SU-DHL-6 (cell line): ENCODE results near the gene PGBD5.

Source experiments
- H2AFZ ChIP-seq: fragments of 200-600 bp; sonication (generic); 2 replicates; pipeline ENCODE4 v1.6.1; 2014; ENCODE audit warnings: low read depth, mild to moderate bottlenecking, moderate library complexity, mixed read lengths, antibody characterized with exemption, low read length; ENCODE audit not compliant: severe bottlenecking
- H3F3A ChIP-seq: fragments of 200-600 bp; shearing (Covaris generic); 2 replicates; pipeline ENCODE4 v1.6.0; 2016; ENCODE audit warnings: antibody characterized with exemption, mild to moderate bottlenecking; ENCODE audit not compliant: insufficient read depth
- H3K27ac ChIP-seq: fragments of 200-600 bp; sonication (generic); 2 replicates; pipeline ENCODE4 v1.5.1; 2016; ENCODE audit warnings: low read depth, mild to moderate bottlenecking, low read length, moderate library complexity, mixed read lengths
- H3K27me3 ChIP-seq: fragments of 200-600 bp; sonication (generic), shearing (Covaris generic); 2 replicates; pipeline ENCODE4 v1.6.0; 2014; ENCODE audit warnings: mild to moderate bottlenecking, low read length
- H3K36me3 ChIP-seq: fragments of 200-600 bp; sonication (generic); 2 replicates; pipeline ENCODE4 v1.6.1; 2014; ENCODE audit warnings: mild to moderate bottlenecking, low read length, mixed read lengths
- H3K4me2 ChIP-seq: fragments of 300-600, 200-600 bp; shearing (Covaris generic), sonication (generic); 2 replicates; pipeline ENCODE4 v1.6.0; 2014; ENCODE audit warnings: low read length, low read depth, mild to moderate bottlenecking; ENCODE audit not compliant: poor library complexity, severe bottlenecking
- H3K4me3 ChIP-seq: fragments of 200-600 bp; sonication (generic); 2 replicates; pipeline ENCODE4 v1.5.1; 2014; ENCODE audit warnings: antibody characterized with exemption, low read length, mild to moderate bottlenecking, mixed read lengths; ENCODE audit not compliant: insufficient read depth, poor library complexity, severe bottlenecking
- H3K79me2 ChIP-seq: fragments of 200-600 bp; sonication (generic); 2 replicates; pipeline ENCODE4 v1.6.1; 2014; ENCODE audit warnings: mild to moderate bottlenecking, low read length, moderate library complexity; ENCODE audit not compliant: insufficient read depth
- H3K9ac ChIP-seq: fragments of 200-600 bp; sonication (generic); 2 replicates; pipeline ENCODE4 v1.7.0; 2014; ENCODE audit warnings: mild to moderate bottlenecking, low read length
- H3K9me2 ChIP-seq: fragments of 200-600 bp; sonication (generic); replicated peaks from 2 replicates; pipeline ENCODE4 v1.6.1; 2014; ENCODE audit warnings: low read length; ENCODE audit not compliant: insufficient read depth
- H3K9me3 ChIP-seq: fragments of 200-600 bp; sonication (generic); 2 replicates; pipeline ENCODE4 v1.6.1; 2014; ENCODE audit warnings: low read length, mixed read lengths; ENCODE audit not compliant: insufficient read depth
- H4K20me1 ChIP-seq: fragments of 200-600 bp; sonication (generic); 2 replicates; pipeline ENCODE4 v1.6.1; 2014; ENCODE audit warnings: low read depth, mild to moderate bottlenecking, antibody characterized with exemption, low read length, moderate library complexity, mixed read lengths
- CTCF ChIP-seq: fragments of 200-600 bp; sonication (generic); IDR thresholded peaks from one replicate; pipeline ENCODE4 v1.5.1; 2017; ENCODE audit warnings: antibody characterized with exemption, mild to moderate bottlenecking, low read length, moderate library complexity; ENCODE audit not compliant: insufficient read depth, poor library complexity, severe bottlenecking
- EZH2phosphoT487 ChIP-seq: fragments of 200-600 bp; sonication (generic), shearing (Covaris generic); conservative IDR thresholded peaks from 2 replicates; pipeline ENCODE4 v1.6.1; 2018; ENCODE audit warnings: mild to moderate bottlenecking, antibody characterized with exemption, low read length, moderate library complexity, mixed read lengths

Gene PGBD5

GRCh38 chr1:230465691-230466090 is 39.6 kb upstream of the PGBD5 start:
- Histone ChIP-seq H3K9ac (no peak overlapping the region), H3K79me2 (no peaks in the 10 kb centered on the region), H3K36me3 (no peaks in the 10 kb centered on the region), H4K20me1 (no peaks in the 10 kb centered on the region), H3K4me2 (no peak overlapping the region), H3K9me2 (no peaks in the 10 kb centered on the region), H3K4me3 (no peak overlapping the region), H3K27ac (no peak overlapping the region), H3F3A (no peaks in the 10 kb centered on the region), H2AFZ (no peak overlapping the region), H3K27me3 (no peaks in the 10 kb centered on the region), H3K9me3 (no peaks in the 10 kb centered on the region)
- TF ChIP-seq CTCF (no peak), EZH2phosphoT487 (no peak)

- Histone ChIP-seq H3F3A (no peaks in the 10 kb centered on the region), H3K36me3 (no peaks in the 10 kb centered on the region), H4K20me1 (no peaks in the 10 kb centered on the region), H3K79me2 (no peaks in the 10 kb centered on the region), H3K27me3 (no peaks in the 10 kb centered on the region), H3K4me3 (no peak overlapping the region), H3K4me2 (no peak overlapping the region), H3K9me3 (no peaks in the 10 kb centered on the region), H3K9me2 (no peaks in the 10 kb centered on the region), H2AFZ (no peak overlapping the region), H3K27ac (no peak overlapping the region), H3K9ac (no peak overlapping the region)
- no peak for TF ChIP-seq EZH2phosphoT487
- TF ChIP-seq CTCF = no peak
Observed at GRCh38 chr1:230464671-230465070, 38.5 kb upstream of the PGBD5 start.

GRCh38 chr1:230463760-230464159 is 37.6 kb upstream of the PGBD5 start:
- no peaks in the 10 kb centered on the region for H4K20me1 ChIP-seq
- H2AFZ ChIP-seq = no peak overlapping the region
- H3K4me2 ChIP-seq = no peak overlapping the region
- TF ChIP-seq CTCF = no peak
- TF ChIP-seq EZH2phosphoT487 = no peak
- no peaks in the 10 kb centered on the region for H3K9me2 ChIP-seq
- H3K27ac ChIP-seq = no peak overlapping the region
- H3K9ac ChIP-seq = no peak overlapping the region
- no peaks in the 10 kb centered on the region for H3K36me3 ChIP-seq
- no peaks in the 10 kb centered on the region for H3K79me2 ChIP-seq
- no peaks in the 10 kb centered on the region for H3K27me3 ChIP-seq
- H3K9me3 ChIP-seq = no peaks in the 10 kb centered on the region
- H3F3A ChIP-seq = no peaks in the 10 kb centered on the region
- H3K4me3 ChIP-seq = no peak overlapping the region
